Measurements from ENCODE around the gene USP24.

USP24 gene

DNA sequence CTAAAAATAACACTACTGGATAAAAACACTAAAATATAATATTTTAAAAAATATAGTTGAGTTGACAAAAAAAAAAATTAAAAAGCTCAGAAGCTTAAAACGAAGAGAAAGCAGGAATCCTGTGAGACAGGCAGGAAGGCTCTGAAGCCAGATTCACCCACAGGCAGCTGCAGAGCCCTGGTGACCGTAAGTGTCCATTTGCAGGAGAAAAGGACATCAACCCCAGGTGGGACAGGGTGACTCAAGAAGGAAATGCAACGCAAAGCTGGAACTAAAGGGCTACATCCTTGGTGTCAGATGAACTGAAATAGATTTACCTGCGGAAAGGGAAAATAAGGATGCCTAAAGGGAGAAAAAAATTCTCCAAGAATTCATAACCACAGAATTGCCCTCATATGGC is 46.8 kb downstream of the USP24 start:
- DNase-seq (ENCODE audit: insufficient read length, low spot score), result no peak
- no peak for FAIRE-seq

DNA sequence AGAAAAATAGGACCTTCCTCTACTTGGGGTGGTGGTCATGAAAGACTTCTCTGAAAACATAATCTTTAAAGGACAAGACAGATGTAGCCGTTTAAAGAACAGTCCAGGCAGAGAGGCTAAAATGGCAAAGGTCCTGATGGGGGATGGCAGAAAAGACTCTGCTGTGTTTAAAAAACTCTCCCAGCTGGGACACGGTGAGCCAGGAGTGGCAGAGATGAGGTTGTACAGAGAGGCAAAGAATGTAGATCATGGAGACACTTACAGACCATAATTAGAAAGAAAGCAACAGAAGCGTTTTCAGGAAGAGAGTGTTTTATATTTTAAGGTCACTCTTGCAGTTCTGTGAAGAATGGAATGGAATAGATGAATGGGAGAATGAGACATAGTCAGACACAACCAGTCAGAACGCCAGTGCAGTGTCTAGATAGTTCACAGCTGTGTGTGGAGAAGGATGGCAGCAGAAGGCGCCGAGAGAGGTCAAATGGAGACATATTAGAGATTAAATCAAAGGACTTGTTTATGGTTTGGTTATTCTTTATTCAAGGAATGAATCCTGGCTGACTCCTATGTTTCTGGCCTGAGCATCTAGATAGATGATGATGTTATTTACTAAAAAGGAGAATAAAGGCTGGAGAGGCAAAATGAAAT is 47.8 kb downstream of the USP24 start:
- FAIRE-seq (no peak), DNase-seq (ENCODE audit: insufficient read length, low spot score) (no peak)

DNA sequence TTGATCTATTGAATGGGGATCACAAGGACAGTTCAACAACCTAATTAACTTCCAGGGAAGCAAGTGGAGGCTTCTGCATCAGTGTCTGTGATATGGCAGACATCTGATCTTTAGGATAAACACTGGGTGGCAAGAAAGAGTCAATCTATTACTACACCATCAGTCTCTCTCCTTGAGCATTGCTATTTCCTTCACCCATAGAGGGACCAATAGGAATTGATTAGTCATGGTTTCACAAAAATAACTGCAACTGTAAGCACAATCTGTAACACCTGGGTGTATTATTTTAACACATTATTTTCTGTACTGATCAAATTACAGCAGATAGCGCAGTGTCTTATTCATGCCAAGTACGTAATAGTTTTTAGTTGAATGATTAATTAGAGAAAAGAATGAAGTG is 50.3 kb downstream of the USP24 start:
- no peak for FAIRE-seq
- DNase-seq (ENCODE audit: insufficient read length, low spot score), result no peak

DNA sequence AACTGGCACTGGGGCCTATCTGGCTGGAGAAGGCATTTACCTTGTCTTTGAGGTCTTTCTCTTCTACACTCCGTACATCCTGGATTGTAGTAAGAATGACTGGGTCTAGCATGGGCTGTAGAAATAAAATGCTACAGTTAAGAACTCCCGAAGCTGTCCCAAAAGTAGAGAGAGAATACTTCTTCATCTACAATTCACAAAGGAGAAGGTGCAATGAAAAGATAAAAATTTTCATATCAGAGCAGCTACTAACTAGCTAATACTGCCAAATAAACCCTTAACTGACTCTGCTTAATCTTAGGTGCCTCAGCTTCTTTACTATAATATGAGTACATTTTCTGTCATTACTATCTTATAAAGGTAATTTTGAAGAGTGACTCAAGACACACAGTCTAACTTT is 55.6 kb downstream of the USP24 start:
- DNase-seq (ENCODE audit: insufficient read length, low spot score), result no peak
- FAIRE-seq, result no peak

DNA sequence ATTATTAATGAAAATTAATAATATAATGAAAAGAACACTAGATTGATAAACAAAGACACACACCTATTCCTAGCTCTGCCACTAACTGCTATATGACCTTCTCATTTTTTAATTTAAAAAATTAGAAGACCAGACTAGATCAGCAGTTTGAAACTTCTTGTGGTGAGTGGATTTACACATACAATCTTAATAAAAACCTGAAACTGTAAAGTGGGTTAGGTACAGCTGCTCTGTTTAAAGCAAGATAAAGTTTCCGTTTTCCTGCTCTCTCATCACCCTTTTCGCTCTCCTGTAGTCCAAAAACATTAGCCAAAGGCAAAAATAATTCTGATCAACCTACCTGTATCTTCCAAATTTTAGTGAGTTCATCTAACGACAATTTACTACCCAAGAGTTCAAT is 58.6 kb downstream of the USP24 start:
- DNase-seq (ENCODE audit: insufficient read length, low spot score) (no peak), FAIRE-seq (no peak)

DNA sequence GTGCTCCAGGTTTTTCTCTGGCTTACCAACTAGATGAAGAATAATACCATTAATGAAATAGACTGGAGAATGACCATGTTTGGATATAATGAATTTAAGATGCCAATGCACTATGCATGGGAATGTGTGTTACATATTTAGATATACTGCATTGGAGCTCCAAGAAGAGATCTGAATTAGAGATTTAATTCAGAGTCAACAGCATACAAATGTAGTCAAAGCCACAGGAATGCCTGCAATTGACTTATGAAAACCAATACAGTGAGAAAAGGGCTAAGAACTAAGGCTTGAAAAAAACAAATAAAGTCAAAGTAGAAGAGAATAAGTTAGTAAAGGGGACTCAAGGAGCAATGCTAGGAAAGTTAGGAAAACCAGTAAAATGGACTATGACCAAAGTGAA is 59.1 kb downstream of the USP24 start:
- no peak for DNase-seq (ENCODE audit: insufficient read length, low spot score)
- no peak for FAIRE-seq

DNA sequence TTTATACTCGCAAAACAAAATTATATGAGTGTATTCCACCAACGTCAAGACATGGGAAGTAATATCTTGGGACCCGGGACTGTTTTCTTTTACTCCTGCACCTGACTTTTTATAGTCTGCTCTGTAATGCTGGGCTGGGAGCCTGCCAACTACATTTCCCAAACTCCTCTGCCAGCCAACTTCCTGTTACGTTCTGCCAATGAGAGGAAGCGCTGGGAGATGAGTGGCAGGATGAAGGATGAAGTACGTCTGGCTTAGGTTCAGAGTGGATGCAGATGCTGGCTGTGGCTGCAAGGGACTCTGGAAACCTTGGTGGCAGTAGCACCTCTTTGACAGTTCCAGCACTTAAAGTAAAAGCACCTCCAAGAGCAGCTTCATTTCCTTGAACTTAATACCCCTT is 59.6 kb downstream of the USP24 start:
- no peak for FAIRE-seq
- no peak for DNase-seq (ENCODE audit: insufficient read length, low spot score)

DNA sequence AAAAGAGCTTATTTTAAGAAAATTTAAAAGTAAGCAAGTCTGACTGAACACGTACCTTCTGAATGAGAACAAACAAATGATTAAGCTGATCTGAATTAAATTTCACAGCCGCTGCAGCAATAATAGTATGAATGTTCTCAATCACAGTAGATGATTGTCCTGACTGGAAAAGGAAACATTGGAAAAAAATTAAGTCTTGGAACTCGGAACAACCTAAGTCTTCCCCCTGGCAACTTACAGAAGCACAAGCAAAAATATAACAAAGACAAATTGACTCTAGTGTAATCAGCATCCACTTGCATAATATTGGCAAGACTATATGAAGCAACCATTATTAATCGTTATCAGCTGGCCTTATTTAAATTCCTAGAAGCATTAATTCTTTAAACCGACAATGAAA is 60.5 kb downstream of the USP24 start:
- FAIRE-seq (no peak), DNase-seq (ENCODE audit: insufficient read length, low spot score) (no peak)

DNA sequence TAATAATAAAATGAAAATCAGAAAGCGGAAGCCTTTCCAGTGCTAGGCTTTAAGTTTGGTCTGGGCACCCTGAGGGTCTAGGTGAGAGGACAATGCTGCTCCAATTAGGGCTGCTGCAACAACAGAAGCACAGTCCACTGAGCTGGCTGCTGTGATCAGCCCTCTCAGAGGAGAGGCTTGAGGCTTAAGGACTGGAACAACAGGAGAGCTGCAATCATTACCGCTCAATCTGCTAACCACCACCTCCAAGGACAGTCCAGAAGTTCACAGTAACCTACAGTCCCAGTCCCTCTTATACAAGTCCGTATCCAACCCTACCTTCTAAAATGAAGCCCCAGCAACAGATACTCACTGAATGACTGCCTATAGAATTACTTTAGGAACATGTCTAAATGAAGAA is 62.1 kb downstream of the USP24 start:
- no peak for DNase-seq (ENCODE audit: insufficient read length, low spot score)
- no peak for FAIRE-seq

DNA sequence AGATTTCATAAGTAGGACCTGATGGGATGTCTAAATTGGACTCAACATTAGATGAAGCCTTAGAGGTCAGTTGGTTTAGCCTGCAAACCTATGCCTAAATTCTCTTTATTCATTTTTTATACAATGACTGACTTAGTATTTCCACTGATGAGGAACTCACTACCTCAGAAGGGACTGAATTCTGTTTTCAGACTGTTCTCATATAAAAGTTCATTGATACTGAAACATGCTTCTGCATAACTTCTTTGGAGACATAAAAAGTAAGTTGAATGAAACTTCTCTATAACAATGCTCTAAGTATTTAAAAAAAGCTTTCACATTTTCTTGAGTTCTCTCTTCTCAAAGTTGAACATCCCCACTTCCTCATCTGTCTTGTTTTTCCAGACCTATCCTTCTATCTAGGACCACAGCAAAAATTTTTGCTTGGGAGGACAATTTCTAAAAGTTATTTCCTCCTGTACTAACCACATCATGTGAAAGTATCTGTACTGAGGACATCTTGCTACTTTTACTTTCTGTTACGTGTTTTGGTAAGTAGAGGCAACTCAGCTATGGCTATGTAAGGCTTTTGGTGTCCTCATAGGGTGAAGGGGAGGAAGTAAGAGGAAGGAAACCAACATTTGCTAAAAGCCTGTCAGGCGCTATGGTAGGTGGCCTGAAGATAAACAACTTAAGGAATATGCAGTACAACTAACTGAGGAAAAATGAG is 64.1 kb downstream of the USP24 start:
- FAIRE-seq (no peak), DNase-seq (ENCODE audit: insufficient read length, low spot score) (no peak)

DNA sequence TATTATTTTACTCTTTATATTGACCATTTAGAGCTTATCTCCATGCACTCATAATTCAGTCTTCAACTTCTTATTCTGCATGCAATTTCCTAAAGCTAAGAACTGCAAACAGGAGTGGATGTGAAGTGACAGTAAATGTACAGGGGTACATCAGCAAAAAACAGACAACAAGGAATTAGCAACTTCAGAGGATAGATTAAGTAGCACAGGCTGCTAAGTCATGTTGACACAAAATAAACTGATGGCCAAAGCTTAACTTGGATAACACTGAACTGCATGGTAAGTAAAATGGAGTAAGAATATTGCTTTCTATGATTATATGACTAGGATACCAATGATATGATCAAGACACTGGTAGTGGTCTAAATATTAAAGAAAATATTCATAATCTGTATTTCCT is 66.5 kb downstream of the USP24 start:
- DNase-seq (ENCODE audit: insufficient read length, low spot score), result no peak
- no peak for FAIRE-seq

DNA sequence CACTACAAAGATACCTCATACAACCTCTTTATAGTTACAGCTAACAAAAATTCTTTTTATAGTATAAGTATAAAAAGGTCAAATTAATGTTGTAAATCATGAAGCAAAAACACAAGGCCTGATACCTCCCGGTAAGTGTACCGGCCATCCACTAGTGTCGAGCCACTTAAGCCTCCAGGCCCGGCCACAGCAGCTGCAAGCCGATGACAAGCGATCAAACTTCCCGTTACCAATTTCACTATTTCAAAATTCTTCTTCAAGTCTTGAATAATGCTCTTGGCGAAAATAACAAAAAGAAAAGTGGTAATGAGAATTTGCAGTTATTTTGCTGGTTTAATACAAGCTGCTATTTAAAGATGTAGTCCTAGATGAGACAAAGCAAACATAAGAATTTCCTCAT is 67.6 kb downstream of the USP24 start:
- no peak for DNase-seq (ENCODE audit: insufficient read length, low spot score)
- no peak for FAIRE-seq

DNA sequence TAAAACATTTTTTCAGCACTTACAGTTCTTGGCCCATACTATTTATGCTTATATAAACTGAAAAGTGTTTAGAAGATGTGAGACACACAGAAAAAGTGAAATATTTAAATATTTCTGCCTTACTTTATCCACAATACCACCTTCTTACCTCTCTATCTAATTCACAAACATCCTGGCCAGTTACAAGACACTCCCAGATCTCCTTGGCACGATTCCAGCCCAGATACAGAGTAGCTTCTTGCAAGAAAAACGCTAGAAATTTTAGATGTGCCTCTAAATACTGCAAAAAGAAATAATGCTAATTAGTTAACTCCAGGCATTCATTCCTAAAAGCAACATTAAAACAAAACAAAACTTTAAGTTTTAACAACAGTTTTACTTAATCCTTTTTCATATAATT is 68.4 kb downstream of the USP24 start:
- FAIRE-seq (no peak), DNase-seq (ENCODE audit: insufficient read length, low spot score) (no peak)

DNA sequence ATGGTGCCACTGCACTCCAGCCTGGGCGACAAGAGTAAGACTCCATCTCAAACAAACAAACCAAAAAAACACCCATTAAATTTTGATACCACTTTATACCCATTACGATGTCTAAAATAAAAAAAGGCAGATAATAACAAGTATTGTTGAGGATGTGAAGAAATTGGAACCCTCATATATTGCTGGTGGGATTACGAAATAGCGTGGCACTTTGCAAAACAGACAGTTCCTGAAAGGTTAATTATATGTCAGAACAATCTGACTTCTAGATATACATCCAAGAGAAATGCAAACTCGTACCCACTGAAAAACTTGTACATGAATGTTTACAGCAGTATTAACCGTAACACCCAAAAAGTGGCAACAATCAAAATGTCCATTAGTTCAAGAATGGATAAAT is 70.3 kb downstream of the USP24 start:
- FAIRE-seq, result no peak
- no peak for DNase-seq (ENCODE audit: insufficient read length, low spot score)

DNA sequence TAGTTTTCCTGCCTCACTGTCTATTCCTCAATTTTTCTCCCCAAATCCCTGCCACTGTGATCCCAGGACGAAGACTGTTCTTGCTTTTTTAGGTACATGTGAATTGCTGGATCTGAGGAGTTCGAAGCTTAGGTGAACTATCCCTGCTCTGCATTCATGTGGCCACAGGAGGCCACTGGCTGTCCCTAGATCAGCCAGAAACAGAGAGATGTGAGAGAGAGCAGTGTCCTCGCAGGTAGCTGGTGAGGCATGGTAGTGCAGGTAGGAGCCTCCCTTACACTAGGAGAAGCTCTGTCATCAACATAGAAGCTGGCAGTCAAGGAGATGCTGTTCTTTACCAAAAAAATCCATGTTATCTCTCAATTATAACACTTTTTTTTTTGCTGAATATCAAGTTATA is 71.5 kb downstream of the USP24 start:
- DNase-seq (ENCODE audit: insufficient read length, low spot score) (no peak), FAIRE-seq (no peak)

DNA sequence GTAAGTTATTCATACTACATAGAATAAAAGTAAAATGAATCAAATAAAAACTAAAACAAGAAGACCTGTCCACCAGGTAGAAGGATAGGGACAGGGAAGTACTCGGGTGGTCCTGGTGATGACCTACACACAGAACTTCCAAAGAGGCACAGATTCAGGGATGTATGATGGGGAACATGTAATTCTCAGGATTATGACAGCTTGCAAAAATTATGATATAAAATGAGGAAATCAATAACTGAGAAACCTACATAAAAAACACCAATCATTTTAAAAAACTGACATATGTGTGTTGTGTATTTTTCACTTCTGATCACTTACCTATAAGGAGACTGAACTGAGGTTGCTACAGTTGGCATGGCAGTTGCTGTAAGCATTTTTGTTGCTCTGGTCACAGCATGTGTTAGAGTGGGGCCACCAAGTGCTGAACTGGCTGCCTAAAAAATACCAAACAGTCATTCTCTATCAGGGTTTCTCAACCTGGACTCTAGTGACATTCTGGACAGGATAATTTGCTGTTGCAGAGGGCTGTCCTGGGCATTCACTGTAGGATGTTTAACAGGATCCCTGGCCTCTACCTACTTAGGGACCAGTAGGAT is 73.8 kb downstream of the USP24 start:
- FAIRE-seq, result no peak

DNA sequence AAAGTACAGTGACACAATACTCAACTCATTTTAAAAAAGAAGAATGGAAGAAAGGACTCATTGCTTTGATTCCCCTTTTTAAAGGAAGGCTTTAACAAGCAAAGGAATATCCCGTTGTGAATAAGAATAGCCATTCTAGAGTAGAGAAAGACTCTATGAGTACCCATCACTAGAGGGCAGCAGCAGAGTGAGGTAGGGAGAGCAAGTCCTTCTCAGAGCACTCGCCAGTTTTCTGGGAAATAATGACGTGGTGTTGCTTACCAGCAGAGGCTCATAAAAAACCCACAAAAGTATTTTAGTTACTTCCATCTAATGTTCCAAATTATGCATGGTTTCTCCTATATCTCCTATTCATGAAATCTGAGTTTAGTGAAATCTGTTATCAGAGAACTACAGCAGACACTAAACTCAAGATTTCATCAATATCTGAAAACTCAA is 74.6 kb downstream of the USP24 start:
- DNase-seq (ENCODE audit: insufficient read length, low spot score) (peak; percentile 46), FAIRE-seq (no peak)

More for the DNA sequence above, 73.8 kb downstream of the USP24 start:
- no peak for DNase-seq (ENCODE audit: insufficient read length, low spot score)

DNA sequence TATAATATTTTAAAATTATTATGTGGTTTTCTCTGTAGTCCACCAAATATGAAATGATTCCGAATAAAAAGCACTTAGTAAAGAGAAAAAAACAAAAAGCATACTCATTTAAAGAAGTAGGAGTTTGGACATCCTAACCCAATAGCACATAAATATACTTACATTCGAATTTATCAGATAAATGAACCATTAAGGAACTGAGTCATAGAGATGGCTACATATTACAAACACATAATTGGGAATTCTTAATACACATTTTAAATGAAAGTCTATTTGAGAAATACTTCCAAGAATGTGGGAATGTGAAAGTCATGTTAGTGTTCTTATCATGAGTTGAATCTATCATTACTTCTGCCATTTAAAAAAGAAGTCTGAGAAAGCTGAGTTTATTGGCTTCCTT is 75.0 kb downstream of the USP24 start:
- FAIRE-seq (no peak), DNase-seq (ENCODE audit: insufficient read length, low spot score) (no peak)

DNA sequence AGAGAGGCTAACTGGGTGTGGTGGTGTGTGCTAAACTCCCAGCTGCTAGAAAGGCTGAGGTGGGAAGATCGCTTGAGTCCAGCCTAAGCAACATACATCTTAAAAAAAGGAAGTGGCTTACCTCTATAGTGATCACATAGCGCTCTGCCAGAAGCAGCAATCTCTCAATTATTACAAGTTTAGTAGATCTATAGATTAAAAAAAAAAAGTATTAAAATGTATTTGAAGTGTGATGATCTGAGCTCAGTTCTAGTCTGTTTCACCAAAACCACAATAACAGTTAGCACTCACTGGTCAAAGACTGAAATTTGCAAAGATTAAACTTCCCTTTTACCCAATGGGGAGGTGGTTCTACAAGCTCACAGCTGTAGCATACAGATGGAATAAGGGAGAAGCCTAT is 76.3 kb downstream of the USP24 start:
- DNase-seq (ENCODE audit: insufficient read length, low spot score) (no peak), FAIRE-seq (no peak)

DNA sequence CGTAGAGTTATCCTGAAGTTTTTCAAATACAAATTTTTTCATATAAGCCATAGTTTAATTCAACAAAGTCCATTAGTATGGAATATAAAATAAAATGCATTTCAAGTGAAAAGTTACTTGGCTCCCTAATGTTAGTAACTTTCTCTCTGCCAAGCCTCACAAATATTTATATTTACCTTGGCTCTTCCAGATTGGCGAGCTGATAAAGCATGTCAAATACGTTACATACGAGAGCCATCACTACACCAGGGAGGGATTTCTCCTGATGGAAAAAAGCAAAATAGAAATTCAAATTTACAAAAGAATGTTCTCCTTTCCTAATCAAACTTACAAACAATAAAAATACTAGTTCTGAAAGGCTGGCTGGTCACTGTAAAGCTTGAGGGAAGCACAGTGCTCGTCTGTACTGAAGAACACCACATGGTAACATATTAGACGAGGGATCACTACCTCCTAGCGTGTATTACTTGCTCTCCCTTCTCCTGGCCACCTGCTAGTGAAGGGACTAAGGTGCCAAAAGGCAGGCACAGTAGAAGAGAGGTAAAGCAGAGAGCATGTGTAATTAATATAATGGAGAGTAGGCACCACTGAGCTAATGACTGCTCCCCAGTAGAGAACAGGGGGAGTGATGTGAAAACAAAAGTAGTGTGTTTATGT is 80.9 kb downstream of the USP24 start:
- FAIRE-seq (no peak), DNase-seq (ENCODE audit: insufficient read length, low spot score) (no peak)

DNA sequence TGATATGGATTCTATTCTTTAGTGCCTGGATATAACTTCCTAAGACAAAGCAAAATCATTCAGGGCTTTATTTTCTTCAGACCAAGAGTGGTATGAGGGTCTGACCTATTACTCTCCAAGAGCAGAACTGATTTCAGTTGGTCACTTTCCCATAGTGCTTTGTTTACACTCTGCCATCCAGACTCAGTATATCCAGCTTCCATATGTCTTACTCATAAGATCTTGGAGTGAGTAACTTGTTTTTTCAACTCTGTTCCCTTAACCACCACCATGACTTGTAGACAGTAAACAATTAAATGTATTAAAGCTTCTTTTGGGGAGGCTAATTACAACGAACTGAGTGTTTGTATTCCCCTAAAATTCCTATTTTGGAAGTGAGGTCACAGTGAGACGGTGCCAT is 83.4 kb downstream of the USP24 start:
- FAIRE-seq, result no peak
- DNase-seq (ENCODE audit: insufficient read length, low spot score), result no peak

DNA sequence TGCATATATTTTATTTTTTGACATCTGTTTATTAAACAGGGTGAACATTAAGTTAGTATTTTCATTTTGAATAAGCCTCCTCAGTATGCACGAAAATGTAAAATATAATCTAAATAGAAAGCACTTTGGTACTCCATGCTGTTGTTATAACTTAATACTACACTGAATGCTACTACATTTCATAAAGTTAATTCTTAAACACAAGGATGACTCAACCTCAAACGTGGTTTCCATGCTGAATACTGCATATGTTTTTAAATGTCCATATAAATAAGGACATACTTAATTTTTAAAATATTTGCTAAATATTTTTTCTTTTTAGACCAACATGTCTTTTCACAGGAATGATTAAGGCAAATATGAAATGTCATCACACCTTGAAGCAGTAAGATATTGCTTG is 83.9 kb downstream of the USP24 start:
- DNase-seq (ENCODE audit: insufficient read length, low spot score) (no peak), FAIRE-seq (no peak)

Measured in HTR-8/SVneo (cell line).